ENCODE measurements around the gene GAL. TPM values are rescaled to one million over a fixed set of nuclear protein-coding genes. Genes with fewer than 3 reads are reported as not detected.

The GAL gene
- total and polyA plus RNA-seq, 2 of the 8 experiments (the other 6 are each of a cell fraction or from before 2014, with no cell fraction given): 81.8 to 233 TPM

DNA sequence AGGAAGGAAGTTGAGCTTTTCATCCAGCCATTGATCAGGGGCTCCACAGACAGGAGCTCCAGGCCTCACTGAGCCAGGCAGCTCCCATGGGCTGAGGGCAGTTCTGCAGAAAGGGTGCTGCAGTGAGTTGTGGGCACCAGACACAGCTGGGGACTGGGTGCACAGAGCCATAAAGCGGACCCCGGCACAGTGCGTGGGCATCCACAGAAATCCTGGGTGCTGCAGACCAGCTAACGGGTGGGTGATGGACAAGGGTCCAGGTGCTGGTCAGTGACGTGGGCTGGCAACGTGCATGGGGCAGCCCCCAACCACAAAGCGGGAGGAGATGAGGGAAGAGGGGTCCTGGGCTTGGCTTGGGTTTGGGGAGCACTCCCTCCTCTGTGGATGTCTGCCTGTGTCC, 19.4 kb upstream of the GAL start:
- Histone ChIP-seq H3K56ac (replicated peaks; ENCODE audit: insufficient read length, low read depth, low read length) (no peak overlapping the region), H2BK15ac (ENCODE audit: low read length) (peak overlapping the region; percentile 61; the same call in 1 of the 2 replicates), H3K4me1 (replicated peaks in 1 of 4; ENCODE audit: control insufficient read depth in 3 of 4, insufficient read depth in 4 of 4, low read length in 3 of 4) (peaks cover 0 to 4% (median 1%) of the 10 kb centered on the region in 4 experiments; a peak in 2 of 7 replicates), H2BK12ac (ENCODE audit: low read depth, low read length) (no peak overlapping the region), H4K20me1 (replicated peaks in 1 of 2; ENCODE audit: control insufficient read depth in 1 of 2, insufficient read depth in 2 of 2, low read length in 2 of 2) (no peaks in the 10 kb centered on the region), H3K4me2 (ENCODE audit: insufficient read depth in 1 of 2, low read depth in 2 of 2, low read length in 2 of 2) (no peak overlapping the region), H3K4me3 (ENCODE audit: extremely low read depth in 1 of 4, insufficient read depth in 2 of 4, low read depth in 3 of 4, low read length in 4 of 4) (no peak overlapping the region), H4K91ac (replicated peaks; ENCODE audit: insufficient read length, low read length) (peak overlapping the region; percentile 26), H3K79me1 (ENCODE audit: low read depth, low read length) (no peaks in the 10 kb centered on the region), H2BK20ac (ENCODE audit: low read length) (no peak overlapping the region), H3K9me3 (ENCODE audit: insufficient read depth in 2 of 2, low read depth in 1 of 2, low read length in 1 of 2) (no peaks in the 10 kb centered on the region; a peak in 1 of 4 replicates), H2BK120ac (replicated peaks; ENCODE audit: low read depth, low read length) (no peak overlapping the region), H2AFZ (ENCODE audit: low read length) (no peak overlapping the region), H3K36me3 (ENCODE audit: control insufficient read depth in 2 of 4, insufficient read depth in 4 of 4, low read length in 3 of 4) (no peaks in the 10 kb centered on the region), H2BK5ac (ENCODE audit: low read depth, low read length) (no peak overlapping the region), H3K18ac (ENCODE audit: extremely low read depth, low read length) (no peak overlapping the region), H4K8ac (ENCODE audit: extremely low read depth, insufficient read depth, low read length) (no peak overlapping the region), H3K14ac (ENCODE audit: insufficient read length) (no peak overlapping the region), H3K4ac (replicated peaks; ENCODE audit: insufficient read length, low read depth, low read length) (no peak overlapping the region), H3K23me2 (ENCODE audit: low read depth, low read length) (no peaks in the 10 kb centered on the region; the same call in 1 of the 2 replicates), H3K79me2 (ENCODE audit: control insufficient read depth in 1 of 2, insufficient read depth in 2 of 2, low read length in 2 of 2) (no peaks in the 10 kb centered on the region), H3K27me3 (replicated peaks in 1 of 4; ENCODE audit: control insufficient read depth in 3 of 4, extremely low read depth in 1 of 4, insufficient read depth in 3 of 4, low read length in 3 of 4) (no peaks in the 10 kb centered on the region), H3K23ac (ENCODE audit: insufficient read length) (no peak overlapping the region), H3K9ac (replicated peaks in 1 of 4; ENCODE audit: extremely low read depth in 1 of 4, low read depth in 3 of 4, low read length in 3 of 4) (no peak overlapping the region), H4K5ac (ENCODE audit: insufficient read length, low read depth, low read length) (no peak overlapping the region), H3K27ac (ENCODE audit: low read depth, low read length) (no peak overlapping the region), H2AK5ac (ENCODE audit: low read depth, low read length) (no peak overlapping the region)
- POLR2A ChIA-PET (ENCODE audit: partially characterized antibody): interaction anchor here (0.8 to 1.4 kb wide), 3 partner anchors 19 to 85 kb away, joined by 3 to 4 read pairs (median 3); partner anchors contain the start of gene GAL
- CTCF ChIA-PET (ENCODE audit: partially characterized antibody): interaction anchor here (0.8 to 1.1 kb wide), 2 partner anchors 14 to 134 kb away, joined by 3 read pairs; no protein-coding TSS in a partner anchor
- FAIRE-seq: no peak
- no peak for TF ChIP-seq SRF (IDR thresholded peaks at IDR 0.05; ENCODE audit: low read depth, low read length)
- whole genome bisulfite sequencing, 2 experiments (ENCODE audit: extremely low coverage in 1 of 2, insufficient coverage in 1 of 2, insufficient read length in 1 of 2, insufficient replicate concordance in 2 of 2, low coverage in 1 of 2, low lambda C conversion rate in 2 of 2, missing lambda C conversion rate in 1 of 2): 93% methylated on average over 5 of the region's 7 CpGs; no CpG with 5 or more reads in 1 of the 2 experiments
- no peak for DNase-seq (ENCODE audit: low read depth in 1 of 2, low spot score in 2 of 2)
